Peyer's patch (tissue), 4 donors: Measurements from ENCODE around the gene PTPRQ. TPM values are rescaled to one million over a fixed set of nuclear protein-coding genes. Genes with fewer than 3 reads are reported as not detected.

Source experiments
- DNase-seq, 3 donors: peaks; one replicate each; pipeline ENCODE4 v3.0.0-alpha.2; 2017 to 2019
- H3K27ac ChIP-seq, 4 donors: fragments of 200-600 bp; sonication (generic); one replicate each; pipeline ENCODE4 v1.5.1; 2016 to 2019
- H3K27me3 ChIP-seq, 2 donors: fragments of 200-600 bp; sonication (generic); one replicate each; pipeline ENCODE4 v1.5.1; 2019
- H3K36me3 ChIP-seq, 3 donors: fragments of 200-600 bp; sonication (generic); one replicate each; pipeline ENCODE4 v1.5.1; 2016 to 2019
- H3K4me1 ChIP-seq, 4 donors: fragments of 200-600 bp; sonication (generic); one replicate each; pipeline ENCODE4 v1.5.1; 2016 to 2019
- H3K4me3 ChIP-seq, 4 donors: fragments of 200-600 bp; sonication (generic); 1 replicate in 3 of 4; 2 replicates in 1 of 4; pipeline ENCODE4 v1.5.1; 2016 to 2019; ENCODE audit warnings: mild to moderate bottlenecking in 1 of 4
- H3K9me3 ChIP-seq, 4 donors: fragments of 200-600 bp; sonication (generic); one replicate each; pipeline ENCODE4 v1.5.1; 2016 to 2019; ENCODE audit warnings: mild to moderate bottlenecking in 1 of 4
- POLR2A ChIP-seq, 2 donors: fragments of 450-650 bp; IDR thresholded peaks; one replicate each; pipeline ENCODE4 v1.5.1; 2017; ENCODE audit warnings: antibody characterized with exemption in 2 of 2, mild to moderate bottlenecking in 2 of 2, moderate library complexity in 2 of 2
- total RNA-seq, 4 donors: library from RNA; depleted of rRNA; stranded (reverse); fragments of >200 nt; gene quantifications; one replicate each; pipeline ENCODE4 v1.1.0, GENCODE V29; 2016
- TF ChIP-seq, protein P1 (sequence below), 6 experiments: fragments of 450-650 bp in 4 of 6; fragments of 200-600 bp in 2 of 6; sonication (generic) in 1 of 6; IDR thresholded peaks; one replicate each; pipeline ENCODE4 v1.5.1; 2017 to 2019; ENCODE audit warnings: antibody characterized with exemption in 6 of 6, mild to moderate bottlenecking in 3 of 6, moderate library complexity in 1 of 6

PTPRQ gene
- total RNA-seq, 4 donors from 2014 or later = 0.13 TPM; not detected in 3

DNA sequence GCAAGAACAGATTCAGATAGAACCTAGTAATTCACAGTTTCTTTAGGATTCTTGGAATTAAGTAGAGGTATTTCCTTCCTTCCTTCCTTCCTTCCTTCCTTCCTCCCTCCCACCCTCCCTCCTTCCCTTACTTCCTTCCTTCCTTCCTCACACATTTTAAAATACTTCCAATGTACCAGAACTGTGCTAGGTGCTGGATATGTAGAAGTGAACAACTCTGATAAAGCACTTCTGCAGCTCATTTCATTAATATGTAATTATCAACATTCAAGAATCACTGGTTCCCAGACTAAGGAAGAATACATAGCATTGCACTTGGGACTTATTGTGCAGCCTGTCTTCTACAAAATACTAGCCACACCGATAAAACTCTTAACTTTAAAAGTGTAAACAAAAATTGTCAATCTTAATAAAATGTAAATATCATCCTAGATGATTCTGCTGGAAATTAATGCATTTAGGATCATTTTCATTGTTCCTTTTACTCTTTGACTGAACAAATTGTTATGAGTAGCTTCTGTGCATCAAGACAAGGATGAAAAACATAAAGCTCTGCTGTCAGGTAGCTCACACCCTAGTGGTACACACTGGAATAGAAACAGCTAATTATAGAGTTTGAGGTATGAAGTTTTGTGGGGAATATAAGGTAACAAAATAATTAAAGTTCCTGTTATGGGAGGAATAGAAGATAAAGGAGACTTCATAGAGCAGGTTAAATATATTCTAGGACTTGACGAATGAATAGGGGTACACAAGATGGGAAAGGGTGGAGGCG is 163.5 kb downstream of the PTPRQ start:
- H3K27me3 ChIP-seq = peaks cover 0 to 4% of the 10 kb centered on the region in 2 donors
- H3K27ac ChIP-seq = no peak overlapping the region
- DNase-seq = no peak
- no peak overlapping the region for H3K4me3 ChIP-seq
- H3K9me3 ChIP-seq = no peaks in the 10 kb centered on the region
- H3K4me1 ChIP-seq = no peaks in the 10 kb centered on the region
- TF ChIP-seq, protein P1, sequence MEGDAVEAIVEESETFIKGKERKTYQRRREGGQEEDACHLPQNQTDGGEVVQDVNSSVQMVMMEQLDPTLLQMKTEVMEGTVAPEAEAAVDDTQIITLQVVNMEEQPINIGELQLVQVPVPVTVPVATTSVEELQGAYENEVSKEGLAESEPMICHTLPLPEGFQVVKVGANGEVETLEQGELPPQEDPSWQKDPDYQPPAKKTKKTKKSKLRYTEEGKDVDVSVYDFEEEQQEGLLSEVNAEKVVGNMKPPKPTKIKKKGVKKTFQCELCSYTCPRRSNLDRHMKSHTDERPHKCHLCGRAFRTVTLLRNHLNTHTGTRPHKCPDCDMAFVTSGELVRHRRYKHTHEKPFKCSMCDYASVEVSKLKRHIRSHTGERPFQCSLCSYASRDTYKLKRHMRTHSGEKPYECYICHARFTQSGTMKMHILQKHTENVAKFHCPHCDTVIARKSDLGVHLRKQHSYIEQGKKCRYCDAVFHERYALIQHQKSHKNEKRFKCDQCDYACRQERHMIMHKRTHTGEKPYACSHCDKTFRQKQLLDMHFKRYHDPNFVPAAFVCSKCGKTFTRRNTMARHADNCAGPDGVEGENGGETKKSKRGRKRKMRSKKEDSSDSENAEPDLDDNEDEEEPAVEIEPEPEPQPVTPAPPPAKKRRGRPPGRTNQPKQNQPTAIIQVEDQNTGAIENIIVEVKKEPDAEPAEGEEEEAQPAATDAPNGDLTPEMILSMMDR (IDR thresholded peaks at IDR 0.05) = no peak
- TF ChIP-seq POLR2A (IDR thresholded peaks at IDR 0.05) = no peak
- H3K36me3 ChIP-seq = no peaks in the 10 kb centered on the region

DNA sequence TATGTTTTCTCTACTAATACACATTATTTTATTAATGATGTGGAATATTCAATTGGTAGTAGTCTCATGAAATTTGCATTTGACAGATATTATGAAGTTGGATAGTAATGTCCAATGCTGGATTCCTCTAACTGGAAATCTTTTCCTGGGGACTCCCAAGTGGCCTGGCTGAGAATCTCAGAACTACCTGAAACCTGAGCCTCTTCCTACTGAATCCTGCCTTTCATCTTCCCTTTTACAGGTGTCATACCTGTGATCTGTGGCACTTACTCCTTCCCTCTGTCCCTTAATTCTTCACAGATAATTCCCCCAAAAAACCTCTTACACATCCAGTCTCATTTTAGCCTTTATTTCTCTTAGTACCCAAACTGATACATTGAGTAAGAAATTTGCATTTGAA is 173.7 kb downstream of the PTPRQ start:
- Histone ChIP-seq H3K36me3 (no peaks in the 10 kb centered on the region), H3K4me1 (no peaks in the 10 kb centered on the region), H3K27ac (no peak overlapping the region), H3K9me3 (no peaks in the 10 kb centered on the region), H3K27me3 (no peaks in the 10 kb centered on the region), H3K4me3 (no peak overlapping the region)
- TF ChIP-seq POLR2A (IDR thresholded peaks at IDR 0.05) = no peak
- TF ChIP-seq, protein P1 (IDR thresholded peaks at IDR 0.05) = no peak
- DNase-seq = no peak

DNA sequence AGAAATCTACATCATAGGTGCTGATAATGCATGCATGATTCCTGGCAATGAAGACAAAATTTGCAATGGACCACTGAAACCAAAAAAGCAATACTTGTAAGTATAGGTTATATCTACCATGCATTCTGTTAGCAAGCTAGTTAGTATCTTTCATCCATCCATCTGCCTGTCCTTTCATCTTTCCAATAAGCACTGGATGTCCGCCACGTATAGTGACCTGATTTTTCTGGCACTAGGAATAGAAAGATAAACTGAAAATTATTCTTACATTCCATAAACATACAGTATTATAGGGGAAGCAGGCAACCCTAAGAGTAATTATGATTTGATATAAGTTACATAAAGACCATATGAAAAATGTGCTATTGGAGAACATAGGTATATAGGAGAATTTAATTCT is 176.2 kb downstream of the PTPRQ start:
- Histone ChIP-seq H3K27me3 (no peaks in the 10 kb centered on the region), H3K36me3 (no peaks in the 10 kb centered on the region), H3K9me3 (no peaks in the 10 kb centered on the region), H3K4me1 (no peaks in the 10 kb centered on the region), H3K27ac (no peak overlapping the region), H3K4me3 (no peak overlapping the region)
- TF ChIP-seq, protein P1 (IDR thresholded peaks at IDR 0.05) = no peak
- TF ChIP-seq POLR2A (IDR thresholded peaks at IDR 0.05) = no peak
- DNase-seq = no peak

DNA sequence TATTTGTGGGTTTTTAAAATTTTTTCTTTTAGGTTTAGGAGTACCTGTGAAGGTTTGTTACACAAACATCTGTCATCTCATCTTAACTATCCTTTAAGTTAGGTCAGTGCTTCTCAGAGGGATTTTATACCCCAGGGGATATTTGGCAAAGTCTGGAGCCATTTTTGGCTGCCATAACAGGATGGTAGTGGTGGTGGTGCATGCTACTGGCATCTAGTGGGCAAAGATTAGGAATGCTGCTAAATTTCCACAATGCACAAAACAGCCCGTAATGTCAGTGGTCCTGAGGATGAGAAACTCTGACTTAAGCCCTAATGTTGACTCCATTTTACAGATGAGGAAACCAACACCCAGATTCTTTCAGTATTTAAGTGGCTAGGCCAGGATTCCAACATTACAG is 178.2 kb downstream of the PTPRQ start:
- H3K4me3 ChIP-seq = no peak overlapping the region
- no peaks in the 10 kb centered on the region for H3K36me3 ChIP-seq
- H3K27ac ChIP-seq = no peak overlapping the region
- no peaks in the 10 kb centered on the region for H3K27me3 ChIP-seq
- no peaks in the 10 kb centered on the region for H3K9me3 ChIP-seq
- TF ChIP-seq, protein P1 (IDR thresholded peaks at IDR 0.05) = no peak
- TF ChIP-seq POLR2A (IDR thresholded peaks at IDR 0.05) = no peak
- H3K4me1 ChIP-seq = no peaks in the 10 kb centered on the region
- DNase-seq = no peak

DNA sequence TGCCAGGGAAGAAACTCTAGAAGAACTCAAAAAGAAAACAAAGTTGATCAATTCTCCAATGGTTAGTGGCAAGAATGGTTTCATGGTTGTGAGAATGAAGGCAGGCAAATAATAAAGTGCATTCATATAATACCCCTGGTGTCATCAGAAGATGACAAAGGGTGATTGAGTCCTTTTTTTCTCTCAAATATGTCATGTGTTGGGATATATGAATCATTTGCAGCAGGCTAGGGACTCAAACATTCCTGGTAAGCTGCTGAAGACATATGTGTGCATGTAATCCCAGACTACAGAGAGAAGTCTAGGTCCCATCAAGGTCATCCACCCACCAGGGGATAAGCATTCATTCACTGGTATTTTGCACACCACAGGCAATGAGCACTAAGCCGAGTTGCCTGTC is 181.0 kb downstream of the PTPRQ start:
- H3K27me3 ChIP-seq = no peaks in the 10 kb centered on the region
- no peak overlapping the region for H3K4me3 ChIP-seq
- no peak for DNase-seq
- no peaks in the 10 kb centered on the region for H3K36me3 ChIP-seq
- no peaks in the 10 kb centered on the region for H3K4me1 ChIP-seq
- no peaks in the 10 kb centered on the region for H3K9me3 ChIP-seq
- no peak for TF ChIP-seq POLR2A (IDR thresholded peaks at IDR 0.05)
- TF ChIP-seq, protein P1 (IDR thresholded peaks at IDR 0.05) = no peak
- H3K27ac ChIP-seq = no peak overlapping the region
